CD14-positive monocyte (primary cell): ENCODE measurements around the gene BUD23. TPM values are rescaled to one million over a fixed set of nuclear protein-coding genes. Genes with fewer than 3 reads are reported as not detected.

Experiments used
- DNase-seq, 3 donors: peaks; one replicate each; pipeline ENCODE4 v3.0.0-alpha.2; 2011 to 2022
- H2AFZ ChIP-seq: 2 replicates; pipeline ENCODE4 v1.6.0; 2012; ENCODE audit warnings: mild to moderate bottlenecking, low read depth, low read length, inconsistent platforms; ENCODE audit not compliant: insufficient read depth, poor library complexity, severe bottlenecking
- H3K27ac ChIP-seq, 2 donors: 1 replicate in 1 of 2; 2 replicates in 1 of 2; pipeline ENCODE4 v1.5.1; 2012 to 2013; ENCODE audit warnings: low read length in 2 of 2, control low read depth in 1 of 2, inconsistent platforms in 1 of 2, low read depth in 1 of 2, mild to moderate bottlenecking in 1 of 2
- H3K27me3 ChIP-seq, 2 donors: one replicate each; pipeline versions ENCODE4 v1.6.0 to v1.6.1; 2011 to 2013; ENCODE audit warnings: low read length in 2 of 2; ENCODE audit not compliant: control insufficient read depth in 2 of 2, insufficient read depth in 2 of 2
- H3K36me3 ChIP-seq, 2 donors: replicated peaks in 1 of 2; 1 replicate in 1 of 2; 2 replicates in 1 of 2; pipeline versions ENCODE4 v1.5.1 to v1.6.1; 2012 to 2013; ENCODE audit warnings: low read length in 2 of 2, control low read depth in 1 of 2, inconsistent platforms in 1 of 2, mild to moderate bottlenecking in 1 of 2; ENCODE audit not compliant: insufficient read depth in 2 of 2, control insufficient read depth in 1 of 2
- H3K4me1 ChIP-seq, 2 donors: 1 replicate in 1 of 2; 2 replicates in 1 of 2; pipeline versions ENCODE4 v1.5.1 to v1.6.1; 2012 to 2013; ENCODE audit warnings: low read length in 2 of 2, control low read depth in 1 of 2, inconsistent platforms in 1 of 2, mild to moderate bottlenecking in 1 of 2, moderate library complexity in 1 of 2; ENCODE audit not compliant: insufficient read depth in 2 of 2, control insufficient read depth in 1 of 2
- H3K4me2 ChIP-seq: replicated peaks from 2 replicates; pipeline ENCODE3; 2012; ENCODE audit warnings: low read length, moderate library complexity, mild to moderate bottlenecking; ENCODE audit not compliant: poor library complexity, severe bottlenecking; ENCODE audit errors: extremely low read depth
- H3K4me3 ChIP-seq, 3 experiments: fragments of 200-600 bp in 1 of 3; sonication (generic) in 1 of 3; replicated peaks in 1 of 3; 1 replicate in 2 of 3; 2 replicates in 1 of 3; pipeline ENCODE4 v1.5.1; 2011 to 2013; ENCODE audit warnings: low read length in 3 of 3, mild to moderate bottlenecking in 3 of 3, control low read depth in 2 of 3, low read depth in 2 of 3, inconsistent platforms in 1 of 3, moderate library complexity in 1 of 3
- H3K79me2 ChIP-seq: 2 replicates; pipeline ENCODE4 v1.6.0; 2012; ENCODE audit warnings: mild to moderate bottlenecking, control low read depth, inconsistent platforms, low read length, moderate library complexity; ENCODE audit not compliant: insufficient read depth
- H3K9ac ChIP-seq: 2 replicates; pipeline ENCODE4 v1.6.0; 2017; ENCODE audit warnings: low read length, mild to moderate bottlenecking; ENCODE audit not compliant: insufficient read depth, poor library complexity, severe bottlenecking
- H3K9me3 ChIP-seq, 2 donors: replicated peaks in 1 of 2; 1 replicate in 1 of 2; 2 replicates in 1 of 2; pipeline versions ENCODE4 v1.5.1 to v1.6.1; 2012 to 2013; ENCODE audit warnings: low read length in 2 of 2, control low read depth in 1 of 2; ENCODE audit not compliant: control insufficient read depth in 1 of 2, insufficient read depth in 1 of 2
- H4K20me1 ChIP-seq: 2 replicates; pipeline ENCODE4 v1.6.0; 2012; ENCODE audit warnings: mild to moderate bottlenecking, low read length, control low read depth, moderate library complexity; ENCODE audit not compliant: insufficient read depth
- H3K27ac Mint-ChIP-seq, 7 donors: one replicate each; pipeline ENCODE4 v1.8.0; 2020; ENCODE audit warnings: mild to moderate bottlenecking in 7 of 7, mixed read lengths in 7 of 7, moderate library complexity in 6 of 7, inconsistent platforms in 2 of 7
- H3K27me3 Mint-ChIP-seq, 3 donors: one replicate each; pipeline ENCODE4 v1.8.0; 2021 to 2022; ENCODE audit warnings: low read depth in 3 of 3, mild to moderate bottlenecking in 3 of 3, mixed read lengths in 3 of 3, moderate library complexity in 3 of 3, inconsistent platforms in 1 of 3
- H3K36me3 Mint-ChIP-seq, 2 donors: one replicate each; pipeline ENCODE4 v1.8.0; 2020; ENCODE audit warnings: mixed read lengths in 2 of 2, inconsistent platforms in 1 of 2, mild to moderate bottlenecking in 1 of 2
- H3K4me1 Mint-ChIP-seq: one replicate; pipeline ENCODE4 v1.8.0; 2020; ENCODE audit warnings: mild to moderate bottlenecking, mixed read lengths
- H3K4me3 Mint-ChIP-seq, 2 donors: one replicate each; pipeline ENCODE4 v1.8.0; 2020; ENCODE audit warnings: mild to moderate bottlenecking in 2 of 2, mixed read lengths in 2 of 2, moderate library complexity in 1 of 2
- H3K9me3 Mint-ChIP-seq, 7 donors: one replicate each; pipeline ENCODE4 v1.8.0; 2020 to 2022; ENCODE audit warnings: mixed read lengths in 7 of 7, mild to moderate bottlenecking in 6 of 7, moderate library complexity in 6 of 7, inconsistent platforms in 2 of 7
- CTCF ChIP-seq: fragments of 200-600 bp; IDR thresholded peaks from one replicate; pipeline ENCODE4 v1.8.0; 2022; ENCODE audit warnings: antibody characterized with exemption, mild to moderate bottlenecking
- WGBS: methylation state at CpG from one replicate; pipeline ENCODE4 v1.1.5; 2013; ENCODE audit warnings: missing lambda C conversion rate; ENCODE audit not compliant: insufficient coverage; 5-methylcytosine and 5-hydroxymethylcytosine counted together
- intact Hi-C, 2 donors: fragments of 100-400 bp; cut with micrococcal nuclease; formaldehyde crosslinking; loops; one replicate each; pipeline versions ENCODE4 v1.15.0 to v1.15.1; 2023
- polyA plus RNA-seq, 3 donors: library from polyadenylated mRNA; depleted of rRNA in 1 of 3; unstranded in 2 of 3; stranded (reverse) in 1 of 3; fragments of 300-500 nt in 2 of 3; fragments of >200 nt in 1 of 3; fragmentation: Illumina TruSeq in 2 of 3; gene quantifications; 1 replicate in 2 of 3; 2 replicates in 1 of 3; pipeline ENCODE4 v1.2.3, GENCODE V29; 2012 to 2021

Gene BUD23
- polyA plus RNA-seq, 3 donors, result 44.5 to 51.9 (median 51.1) TPM

DNA sequence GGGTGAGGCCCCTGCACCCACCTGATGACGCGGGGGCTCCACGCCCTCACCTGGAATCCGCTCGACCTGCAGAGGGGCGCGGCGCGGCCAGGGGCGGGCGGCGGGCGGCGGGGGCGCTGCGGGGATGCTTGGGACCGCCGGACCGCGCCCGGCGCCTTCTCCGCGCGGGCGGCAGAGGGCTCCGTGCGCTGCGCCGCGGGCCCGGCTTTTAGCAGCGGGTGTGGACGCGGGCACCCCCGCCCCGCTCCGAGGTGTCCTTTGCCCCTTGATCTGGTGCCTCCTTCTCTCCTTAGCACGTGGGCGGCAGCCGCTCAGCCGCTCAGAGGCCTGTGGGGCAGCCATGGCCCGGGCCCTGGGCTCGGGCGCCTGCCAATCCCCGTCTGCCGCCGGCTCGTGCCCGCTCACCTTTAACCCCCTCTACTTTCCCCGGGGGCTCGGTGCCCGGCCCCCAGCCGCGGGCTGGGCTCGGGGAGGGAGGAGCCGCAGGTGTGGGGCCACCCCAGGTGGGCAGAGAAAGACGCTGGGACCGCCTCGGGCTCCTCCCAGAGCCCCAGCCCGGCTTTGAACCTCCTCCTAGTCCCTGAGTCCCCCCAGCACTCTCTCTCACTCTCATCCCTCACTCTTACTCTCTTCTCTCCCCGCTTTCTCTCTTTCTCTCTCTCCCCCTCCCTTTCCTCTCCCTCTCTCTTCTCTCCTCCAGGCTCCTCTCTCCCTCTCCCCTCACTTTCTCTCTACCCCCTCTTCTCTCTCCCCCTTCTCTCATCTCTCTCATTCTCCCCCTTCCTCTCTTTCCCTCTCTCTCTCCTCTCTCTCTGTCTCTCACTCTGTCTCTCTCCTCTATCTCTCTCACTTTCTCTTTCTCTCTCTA, 35.4 kb upstream of the BUD23 start:
- Histone ChIP-seq H3K4me2 (peak overlapping the region; percentile 26), H2AFZ (no peak overlapping the region), H3K9me3 (peaks cover under 1 to 10% of the 10 kb centered on the region in 2 donors), H4K20me1 (no peaks in the 10 kb centered on the region), H3K9ac (no peak overlapping the region), H3K27ac (no peak overlapping the region), H3K4me3 (no peak overlapping the region), H3K4me1 (peaks cover 3 to 8% of the 10 kb centered on the region in 2 donors), H3K27me3 (peaks cover 31 to 73% of the 10 kb centered on the region in 2 donors), H3K36me3 (no peaks in the 10 kb centered on the region), H3K79me2 (no peaks in the 10 kb centered on the region)
- peaks cover 0 to 2% of the 10 kb centered on the region in 2 donors for H3K36me3 Mint-ChIP-seq
- intact Hi-C loops, result no loop called here
- H3K27ac Mint-ChIP-seq, result no peak overlapping the region
- H3K27me3 Mint-ChIP-seq, result peaks cover 66 to 93% (median 76%) of the 10 kb centered on the region in 3 donors
- no peak for TF ChIP-seq CTCF
- peaks cover 0 to 9% (median 3%) of the 10 kb centered on the region in 7 donors for H3K9me3 Mint-ChIP-seq
- no peak for DNase-seq
- peaks cover 18% of the 10 kb centered on the region for H3K4me1 Mint-ChIP-seq
- H3K4me3 Mint-ChIP-seq, result peak overlapping the region in 1 of 2 donors; percentile 86
- WGBS, result 2% methylated on average over 62 of the region's 62 CpGs

- Mint-ChIP-seq H3K9me3 (peaks cover 0 to 5% (median 0%) of the 10 kb centered on the region in 7 donors), H3K4me1 (peaks cover 18% of the 10 kb centered on the region), H3K4me3 (peak overlapping the region in 1 of 2 donors; percentile 86), H3K27me3 (peaks cover 68 to 90% (median 77%) of the 10 kb centered on the region in 3 donors), H3K36me3 (peaks cover 0 to 2% of the 10 kb centered on the region in 2 donors), H3K27ac (no peak overlapping the region)
- H3K79me2 ChIP-seq, result no peaks in the 10 kb centered on the region
- peaks cover 0 to 10% of the 10 kb centered on the region in 2 donors for H3K9me3 ChIP-seq
- no peak overlapping the region for H3K9ac ChIP-seq
- DNase-seq, result no peak
- no peak overlapping the region for H3K4me3 ChIP-seq
- intact Hi-C loops, result no loop called here
- H4K20me1 ChIP-seq, result no peaks in the 10 kb centered on the region
- no peak for TF ChIP-seq CTCF
- H2AFZ ChIP-seq, result no peak overlapping the region
- WGBS, result 63% methylated on average over 1 of the region's 1 CpG
- no peak overlapping the region for H3K27ac ChIP-seq
- peaks cover 31 to 70% of the 10 kb centered on the region in 2 donors for H3K27me3 ChIP-seq
- no peaks in the 10 kb centered on the region for H3K36me3 ChIP-seq
- no peak overlapping the region for H3K4me2 ChIP-seq
- peaks cover 3 to 8% of the 10 kb centered on the region in 2 donors for H3K4me1 ChIP-seq
Observed at GRCh38 chr7:73648593-73649332, 34.6 kb upstream of the BUD23 start.
